Astrocyte (in vitro differentiated cells and primary cell): Measurements from ENCODE around the gene PDZRN4.

ENCODE experiments used
- EZH2 ChIP-seq: IDR thresholded peaks from 2 replicates; pipeline ENCODE4 v1.6.1; 2012; ENCODE audit warnings: mild to moderate bottlenecking, low read length, inconsistent platforms; ENCODE audit not compliant: insufficient read depth
- TF ChIP-seq, protein P1 (sequence below): IDR thresholded peaks from 2 replicates; pipeline ENCODE4 v1.5.1; 2011; ENCODE audit warnings: low read depth, mild to moderate bottlenecking, inconsistent platforms, low read length, moderate library complexity; ENCODE audit not compliant: insufficient read depth

GRCh38 chr12:41537522-41537921 is 349.4 kb downstream of the PDZRN4 start:
- TF ChIP-seq, protein P1, sequence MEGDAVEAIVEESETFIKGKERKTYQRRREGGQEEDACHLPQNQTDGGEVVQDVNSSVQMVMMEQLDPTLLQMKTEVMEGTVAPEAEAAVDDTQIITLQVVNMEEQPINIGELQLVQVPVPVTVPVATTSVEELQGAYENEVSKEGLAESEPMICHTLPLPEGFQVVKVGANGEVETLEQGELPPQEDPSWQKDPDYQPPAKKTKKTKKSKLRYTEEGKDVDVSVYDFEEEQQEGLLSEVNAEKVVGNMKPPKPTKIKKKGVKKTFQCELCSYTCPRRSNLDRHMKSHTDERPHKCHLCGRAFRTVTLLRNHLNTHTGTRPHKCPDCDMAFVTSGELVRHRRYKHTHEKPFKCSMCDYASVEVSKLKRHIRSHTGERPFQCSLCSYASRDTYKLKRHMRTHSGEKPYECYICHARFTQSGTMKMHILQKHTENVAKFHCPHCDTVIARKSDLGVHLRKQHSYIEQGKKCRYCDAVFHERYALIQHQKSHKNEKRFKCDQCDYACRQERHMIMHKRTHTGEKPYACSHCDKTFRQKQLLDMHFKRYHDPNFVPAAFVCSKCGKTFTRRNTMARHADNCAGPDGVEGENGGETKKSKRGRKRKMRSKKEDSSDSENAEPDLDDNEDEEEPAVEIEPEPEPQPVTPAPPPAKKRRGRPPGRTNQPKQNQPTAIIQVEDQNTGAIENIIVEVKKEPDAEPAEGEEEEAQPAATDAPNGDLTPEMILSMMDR: no peak
- no peak for TF ChIP-seq EZH2
